BJ (cell line): ENCODE data around the gene CGB3. TPM values are rescaled to one million over a fixed set of nuclear protein-coding genes. Genes with fewer than 3 reads are reported as not detected.
"Not testable (repeated sequence)": the region's sequence is repeated elsewhere in the genome, so short reads cannot be mapped to it uniquely, and the experiment has no call there.

Experiments used
- CTCF ChIA-PET: fragments of 350-600 bp; formaldehyde crosslinking; extraction: SDS; loops from one replicate; lab custom pipeline; 2021; ENCODE audit warnings: antibody characterized with exemption, inconsistent platforms; lab: Yijun Ruan, JAX
- POLR2A ChIA-PET: fragments of 300-600 bp; sonication (Branson Sonifier 250); formaldehyde crosslinking; extraction: SDS; loops from one replicate; lab custom pipeline; 2021; ENCODE audit warnings: antibody characterized with exemption; lab: Charles Lee
- DNase-seq: peaks from one replicate; pipeline ENCODE4 v3.0.0-alpha.2; 2011; ENCODE audit warnings: low read depth
- H3K27me3 ChIP-seq: 2 replicates; pipeline ENCODE4 v1.6.0; 2011; ENCODE audit warnings: low read length; ENCODE audit not compliant: control insufficient read depth, insufficient read depth
- H3K36me3 ChIP-seq: 2 replicates; pipeline ENCODE4 v1.5.1; 2011; ENCODE audit warnings: low read length; ENCODE audit not compliant: control insufficient read depth, insufficient read depth
- H3K4me3 ChIP-seq: 2 replicates; pipeline ENCODE4 v1.5.1; 2011; ENCODE audit warnings: low read depth, mild to moderate bottlenecking, control low read depth, low read length
- CTCF ChIP-seq: IDR thresholded peaks from 2 replicates; pipeline ENCODE4 v1.5.1; 2011; ENCODE audit warnings: low read depth, mild to moderate bottlenecking, control low read depth, inconsistent platforms, low read length, moderate library complexity; ENCODE audit not compliant: insufficient read depth
- polyA plus RNA-seq: library from polyadenylated mRNA; depleted of rRNA; stranded (reverse); fragments of >200 nt; gene quantifications from 2 replicates; pipeline ENCODE4 v1.2.3, GENCODE V29; 2011

CGB3 gene
- polyA plus RNA-seq, 1 experiment: not detected

GRCh38 chr19:49031642-49032301, 7.6 kb upstream of the CGB3 start, which contains the start of gene CGB2:
TSS of gene CGB2 (plus strand) at chr19:49031890. CDS start at chr19:49032096, 206 bp downstream.
- H3K27me3 ChIP-seq, POLR2A ChIA-PET, H3K4me3 ChIP-seq, CTCF ChIA-PET, H3K36me3 ChIP-seq, DNase-seq: not testable (repeated sequence)
- TF ChIP-seq CTCF: peak; percentile 34; the same call in 1 of the 2 replicates

GRCh38 chr19:49030323-49030722, 6.2 kb upstream of the CGB3 start:
- H3K36me3 ChIP-seq, POLR2A ChIA-PET, DNase-seq, H3K27me3 ChIP-seq, H3K4me3 ChIP-seq: not testable (repeated sequence)
- CTCF ChIA-PET: interaction anchor here (1.3 kb wide), 1 partner anchor 11 kb away, joined by 3 read pairs; no protein-coding TSS in a partner anchor

- POLR2A ChIA-PET, DNase-seq, H3K4me3 ChIP-seq, H3K27me3 ChIP-seq, H3K36me3 ChIP-seq: not testable (repeated sequence)
- CTCF ChIA-PET: interaction anchor here (1.3 kb wide), 1 partner anchor 11 kb away, joined by 3 read pairs; no protein-coding TSS in a partner anchor
Measured at GRCh38 chr19:49029749-49030148, 5.6 kb upstream of the CGB3 start.

GRCh38 chr19:49028686-49029085, 4.6 kb upstream of the CGB3 start:
- DNase-seq, H3K4me3 ChIP-seq, POLR2A ChIA-PET, H3K27me3 ChIP-seq, H3K36me3 ChIP-seq: not testable (repeated sequence)
- CTCF ChIA-PET: interaction anchor here (0.6 kb wide), 1 partner anchor 17 kb away, joined by 3 read pairs; no protein-coding TSS in a partner anchor

- H3K36me3 ChIP-seq, CTCF ChIA-PET, H3K4me3 ChIP-seq, H3K27me3 ChIP-seq, POLR2A ChIA-PET, DNase-seq: not testable (repeated sequence)
Measured at GRCh38 chr19:49025599-49025998, 1.5 kb upstream of the CGB3 start.

GRCh38 chr19:49025088-49025487, 955 bp upstream of the CGB3 start:
- DNase-seq, CTCF ChIA-PET: not testable (repeated sequence)

GRCh38 chr19:49022116-49022515, 2.0 kb downstream of the CGB3 start:
- no peak for DNase-seq
- TF ChIP-seq CTCF: no peak
- no peaks in the 10 kb centered on the region for H3K27me3 ChIP-seq
- ChIA-PET CTCF (interaction anchor here (0.6 to 6.1 kb wide), 2 partner anchors 23 to 197 kb away, joined by 3 to 34 read pairs; no protein-coding TSS in a partner anchor), POLR2A (no interaction called here)
- no peak overlapping the region for H3K4me3 ChIP-seq
- H3K36me3 ChIP-seq: no peaks in the 10 kb centered on the region

More at GRCh38 chr19:49025088-49025487, 955 bp upstream of the CGB3 start:
- H3K36me3 ChIP-seq, H3K27me3 ChIP-seq, POLR2A ChIA-PET, H3K4me3 ChIP-seq: not testable (repeated sequence)
